IMR-90 (cell line): ENCODE data around the gene NUTM1. TPM values are rescaled to one million over a fixed set of nuclear protein-coding genes. Genes with fewer than 3 reads are reported as not detected.

Source experiments
- ATAC-seq: fragments of 200-7000 bp; cut with Tn5 transposase; 2 replicates; pipeline ENCODE4 v1.9.1; 2020; ENCODE audit warnings: low read depth, mild to moderate bottlenecking, moderate library complexity
- BruUV-seq: library from RNA; stranded (reverse); fragments of 400-500 nt; replicated peaks from 2 replicates; lab custom pipeline; 2021; lab: Mats Ljungman, UMichigan
- CTCF ChIA-PET: fragments of 300-600 bp; formaldehyde crosslinking; extraction: SDS; loops from one replicate; lab custom pipeline; 2021; ENCODE audit warnings: antibody characterized with exemption; lab: Yijun Ruan, JAX
- POLR2A ChIA-PET: fragments of 300-600 bp; sonication (Branson Sonifier 250); formaldehyde crosslinking; loops from one replicate; lab custom pipeline; 2022; ENCODE audit warnings: antibody characterized with exemption; ENCODE audit not compliant: unreplicated experiment; lab: Charles Lee
- DNase-seq: peaks from one replicate; pipeline ENCODE4 v3.0.0; 2013
- H2AFZ ChIP-seq: replicated peaks from 2 replicates; pipeline ENCODE3; 2013; ENCODE audit warnings: low read length, mild to moderate bottlenecking; ENCODE audit not compliant: poor library complexity
- H2AK5ac ChIP-seq: 2 replicates; pipeline ENCODE4 v1.6.1; 2013; ENCODE audit warnings: low read depth, low read length, inconsistent platforms
- H2AK9ac ChIP-seq: replicated peaks from 2 replicates; pipeline ENCODE3; 2013; ENCODE audit warnings: mild to moderate bottlenecking, low read depth, low read length, moderate library complexity; ENCODE audit not compliant: poor library complexity
- H2BK120ac ChIP-seq: 2 replicates; pipeline ENCODE4 v1.6.1; 2013; ENCODE audit warnings: low read depth, low read length, inconsistent platforms
- H2BK15ac ChIP-seq: 3 replicates; pipeline ENCODE4 v1.6.1; 2013; ENCODE audit warnings: low read depth, low read length, inconsistent platforms
- H2BK20ac ChIP-seq: 2 replicates; pipeline ENCODE4 v1.6.1; 2013; ENCODE audit warnings: low read depth, mild to moderate bottlenecking, inconsistent platforms, low read length, moderate library complexity
- H2BK5ac ChIP-seq: 2 replicates; pipeline ENCODE4 v1.6.1; 2013; ENCODE audit warnings: mild to moderate bottlenecking, low read depth, low read length, inconsistent platforms; ENCODE audit not compliant: poor library complexity, severe bottlenecking
- H3K14ac ChIP-seq: replicated peaks from 2 replicates; pipeline ENCODE4 v1.6.1; 2013; ENCODE audit warnings: low read depth, low read length, inconsistent platforms
- H3K18ac ChIP-seq: 2 replicates; pipeline ENCODE4 v1.6.1; 2013; ENCODE audit warnings: low read depth, low read length, control low read depth
- H3K23ac ChIP-seq: 2 replicates; pipeline ENCODE4 v1.6.1; 2013; ENCODE audit warnings: low read depth, low read length, inconsistent platforms
- H3K27ac ChIP-seq: 2 replicates; pipeline ENCODE4 v1.5.1; 2013; ENCODE audit warnings: mild to moderate bottlenecking, control low read depth, low read length; ENCODE audit not compliant: insufficient read depth
- H3K27me3 ChIP-seq: 2 replicates; pipeline ENCODE4 v1.6.1; 2013; ENCODE audit warnings: low read length; ENCODE audit not compliant: control insufficient read depth, insufficient read depth
- H3K36me3 ChIP-seq: 2 replicates; pipeline ENCODE4 v1.6.1; 2013; ENCODE audit warnings: low read length, mixed read lengths; ENCODE audit not compliant: control insufficient read depth, insufficient read depth
- H3K4ac ChIP-seq: 2 replicates; pipeline ENCODE4 v1.6.1; 2013; ENCODE audit warnings: low read depth, low read length, inconsistent platforms
- H3K4me1 ChIP-seq: 2 replicates; pipeline ENCODE4 v1.6.1; 2013; ENCODE audit warnings: low read length, mixed read lengths; ENCODE audit not compliant: control insufficient read depth, insufficient read depth
- H3K4me2 ChIP-seq: 2 replicates; pipeline ENCODE4 v1.6.1; 2013; ENCODE audit warnings: low read depth, mild to moderate bottlenecking, control low read depth, low read length, moderate library complexity
- H3K4me3 ChIP-seq: 2 replicates; pipeline ENCODE4 v1.5.1; 2013; ENCODE audit warnings: low read depth, mild to moderate bottlenecking, control low read depth, low read length, moderate library complexity; ENCODE audit not compliant: insufficient read depth
- H3K56ac ChIP-seq: 2 replicates; pipeline ENCODE4 v1.6.1; 2013; ENCODE audit warnings: low read length, inconsistent platforms; ENCODE audit not compliant: insufficient read depth; ENCODE audit errors: extremely low read depth
- H3K79me1 ChIP-seq, 2 experiments: 2 replicates each; pipeline ENCODE4 v1.6.1; 2013; ENCODE audit warnings: low read length in 2 of 2, inconsistent platforms in 1 of 2, low read depth in 1 of 2
- H3K9ac ChIP-seq: 2 replicates; pipeline ENCODE4 v1.6.1; 2013; ENCODE audit warnings: low read depth, low read length, control low read depth
- H3K9me1 ChIP-seq: 2 replicates; pipeline ENCODE4 v1.6.1; 2013; ENCODE audit warnings: low read length, inconsistent platforms; ENCODE audit not compliant: insufficient read depth
- H3K9me3 ChIP-seq: 2 replicates; pipeline ENCODE4 v1.6.1; 2013; ENCODE audit warnings: low read length; ENCODE audit not compliant: control insufficient read depth, insufficient read depth
- H4K20me1 ChIP-seq: 2 replicates; pipeline ENCODE4 v1.6.1; 2013; ENCODE audit warnings: low read length, inconsistent platforms; ENCODE audit not compliant: insufficient read depth
- H4K5ac ChIP-seq: 2 replicates; pipeline ENCODE4 v1.6.1; 2013; ENCODE audit warnings: mild to moderate bottlenecking, low read depth, low read length, control low read depth
- H4K8ac ChIP-seq, 2 experiments: 2 replicates each; pipeline ENCODE4 v1.6.1; 2013; ENCODE audit warnings: low read depth in 2 of 2, low read length in 2 of 2, control low read depth in 1 of 2, inconsistent platforms in 1 of 2
- H4K91ac ChIP-seq: 2 replicates; pipeline ENCODE4 v1.6.1; 2013; ENCODE audit warnings: low read depth, low read length, inconsistent platforms; ENCODE audit not compliant: insufficient read depth
- BHLHE40 ChIP-seq: fragments of 150-350 bp; IDR thresholded peaks from 2 replicates; pipeline ENCODE4 v1.6.1; 2016; ENCODE audit warnings: mild to moderate bottlenecking, low read depth, low read length
- CEBPB ChIP-seq: IDR thresholded peaks from 2 replicates; pipeline ENCODE4 v1.6.1; 2012; ENCODE audit warnings: low read depth, low read length, improper control_type of control experiment
- CHD1 ChIP-seq: IDR thresholded peaks from 2 replicates; pipeline ENCODE4 v1.6.1; 2012; ENCODE audit warnings: low read depth, low read length, improper control_type of control experiment
- CTCF ChIP-seq: conservative IDR thresholded peaks from 2 replicates; pipeline ENCODE4 v1.5.1; 2012; ENCODE audit warnings: mild to moderate bottlenecking, low read depth, low read length, improper control_type of control experiment
- MAFK ChIP-seq: IDR thresholded peaks from 2 replicates; pipeline ENCODE4 v1.6.1; 2012; ENCODE audit warnings: low read depth, low read length, improper control_type of control experiment
- MAZ ChIP-seq: IDR thresholded peaks from 2 replicates; pipeline ENCODE4 v1.6.1; 2012; ENCODE audit warnings: low read depth, mild to moderate bottlenecking, low read length, improper control_type of control experiment, moderate library complexity, borderline replicate concordance
- POLR2A ChIP-seq: IDR thresholded peaks from 2 replicates; pipeline ENCODE4 v1.6.1; 2012; ENCODE audit warnings: mild to moderate bottlenecking, low read depth, low read length
- RAD21 ChIP-seq: IDR thresholded peaks from 2 replicates; pipeline ENCODE4 v1.6.1; 2012; ENCODE audit warnings: low read length, improper control_type of control experiment
- RFX5 ChIP-seq: IDR thresholded peaks from 2 replicates; pipeline ENCODE4 v1.8.0; 2012; ENCODE audit warnings: low read depth, mild to moderate bottlenecking, low read length, moderate library complexity
- SMC3 ChIP-seq: fragments of 150-350 bp; IDR thresholded peaks from 2 replicates; pipeline ENCODE4 v1.6.1; 2016; ENCODE audit warnings: low read depth, mild to moderate bottlenecking, antibody characterized with exemption, low read length, moderate library complexity
- USF2 ChIP-seq: fragments of 150-350 bp; IDR thresholded peaks from 2 replicates; pipeline ENCODE4 v1.6.1; 2017; ENCODE audit warnings: mild to moderate bottlenecking, antibody characterized with exemption, low read length, low read depth
- WGBS, 2 experiments: methylation state at CpG; one replicate each; pipeline versions ENCODE4 v1.1.5 to v1.1.7; 2013; ENCODE audit warnings: missing lambda C conversion rate in 2 of 2; ENCODE audit not compliant: insufficient read length in 1 of 2; ENCODE audit errors: extremely low coverage in 2 of 2; 5-methylcytosine and 5-hydroxymethylcytosine counted together
- dilution Hi-C: fragments of 300-500 bp; cut with HindIII; formaldehyde crosslinking; loops from one replicate; pipeline ENCODE4 v1.14.3; 2018; ENCODE audit warnings: low sequenced_read_pairs; ENCODE audit not compliant: unreplicated experiment
- in situ Hi-C: fragments of 300-500 bp; cut with MboI; formaldehyde crosslinking; loops from 3 replicates; pipeline ENCODE4 v1.14.3; 2019; ENCODE audit warnings: low sequenced_read_pairs, inconsistent platforms, mixed read lengths
- intact Hi-C: fragments of 100-400 bp; cut with micrococcal nuclease; formaldehyde crosslinking; loops from 2 replicates; pipeline ENCODE4 v1.10.0; 2022
- polyA plus RNA-seq, 3 experiments: library from polyadenylated mRNA; depleted of rRNA; stranded (reverse); fragments of >200 nt; gene quantifications; 2 replicates each; pipeline ENCODE4 v1.2.3, GENCODE V29; 2012; ENCODE audit warnings: low replicate concordance in 1 of 3
- total RNA-seq: library from RNA; depleted of rRNA; stranded (reverse); fragments of >200 nt; gene quantifications from 2 replicates; pipeline ENCODE4 v1.2.3, GENCODE V29; 2012

Gene NUTM1
- total and polyA plus RNA-seq, 2 of the 4 experiments (the other 2 are of a cell fraction): not detected

GRCh38 chr15:34362047-34362773 is 19.1 kb downstream of the NUTM1 start:
- no peak overlapping the region for H3K23ac ChIP-seq
- dilution Hi-C loops: no loop called here
- DNase-seq: no peak
- intact Hi-C loops: loop anchor here (10.0 kb wide), 1 partner anchor 297 kb away; no protein-coding TSS in a partner anchor
- no peak overlapping the region for H4K5ac ChIP-seq
- CTCF ChIA-PET: no interaction called here
- H4K8ac ChIP-seq: no peak overlapping the region
- in situ Hi-C loops: loop anchor here (10.0 kb wide), 1 partner anchor 257 kb away; the partner anchor contains the start of genes EMC7 and PGBD4
- H2AK5ac ChIP-seq: no peak overlapping the region
- peaks cover 8% of the 10 kb centered on the region; the same call in 1 of the 2 replicates for H4K20me1 ChIP-seq
- no peak overlapping the region for H3K56ac ChIP-seq
- TF ChIP-seq POLR2A (no peak), CHD1 (no peak), SMC3 (no peak), BHLHE40 (no peak), RFX5 (no peak), USF2 (no peak), CEBPB (no peak), RAD21 (no peak), CTCF (no peak), MAFK (no peak), MAZ (no peak)
- WGBS, 2 experiments: no CpG with 5 or more reads among the region's 10 CpGs
- H3K27ac ChIP-seq: no peak overlapping the region
- no peak overlapping the region for H2BK5ac ChIP-seq
- H3K14ac ChIP-seq: no peak overlapping the region
- no peak overlapping the region for H3K4me3 ChIP-seq
- peaks cover 18 to 28% of the 10 kb centered on the region in 2 experiments for H3K79me1 ChIP-seq
- H2BK20ac ChIP-seq: no peak overlapping the region
- POLR2A ChIA-PET: no interaction called here
- no peak overlapping the region for H2BK120ac ChIP-seq
- H3K9me1 ChIP-seq: peaks cover 10% of the 10 kb centered on the region
- no peak overlapping the region for H2BK15ac ChIP-seq
- H2AK9ac ChIP-seq: no peak overlapping the region
- H3K4me2 ChIP-seq: no peak overlapping the region
- H3K9me3 ChIP-seq: no peaks in the 10 kb centered on the region
- no peak overlapping the region for H4K91ac ChIP-seq
- H3K36me3 ChIP-seq: peaks cover 27% of the 10 kb centered on the region
- no peak overlapping the region for H3K9ac ChIP-seq
- no TSS peak for BruUV-seq
- H3K4me1 ChIP-seq: 0 out of 2 replicates have a peak, but pooled peaks cover 3% of the 10 kb centered on the region
- H3K18ac ChIP-seq: no peak overlapping the region
- no peaks in the 10 kb centered on the region for H3K27me3 ChIP-seq
- no peak for ATAC-seq
- no peak overlapping the region for H3K4ac ChIP-seq
- no peak overlapping the region for H2AFZ ChIP-seq
